Activated naive CD8-positive, alpha-beta T cell treated with anti-CD3 and anti-CD28 coated beads, Interleukin-2, amount 50 U/mL, for 24 hours (primary cell): ENCODE data around the gene THOC6.

Source experiments
- ATAC-seq: fragments of 150-1000 bp; cut with Tn5 transposase; one replicate; pipeline ENCODE4 v1.10.0; 2021
- DNase-seq: peaks from one replicate; pipeline ENCODE4 v3.0.0; 2021
- H3K27ac Mint-ChIP-seq: one replicate; pipeline ENCODE4 v1.8.0; 2021; ENCODE audit warnings: mild to moderate bottlenecking, mixed read lengths
- H3K27me3 Mint-ChIP-seq: one replicate; pipeline ENCODE4 v1.8.0; 2021; ENCODE audit warnings: mixed read lengths
- H3K36me3 Mint-ChIP-seq: one replicate; pipeline ENCODE4 v1.8.0; 2021; ENCODE audit warnings: low read depth, mixed read lengths
- H3K4me1 Mint-ChIP-seq: one replicate; pipeline ENCODE4 v1.8.0; 2021; ENCODE audit warnings: mixed read lengths
- H3K4me3 Mint-ChIP-seq: one replicate; pipeline ENCODE4 v1.8.0; 2021; ENCODE audit warnings: mild to moderate bottlenecking, moderate library complexity, mixed read lengths
- H3K9me3 Mint-ChIP-seq: one replicate; pipeline ENCODE4 v1.8.0; 2021; ENCODE audit warnings: mixed read lengths

The THOC6 gene

GRCh38 chr16:3017794-3018506, 5.9 kb upstream of the THOC6 start, which contains the start of gene CLDN6:
Gene CLDN6, minus strand, starts transcription at chr16:3018183. Its CDS starts 2,162 bp downstream, at chr16:3016021.
- no peak within 1 kb of the TSS for H3K4me3 Mint-ChIP-seq
- H3K27ac Mint-ChIP-seq = no peak within 1 kb of the TSS
- peak; percentile 63 for DNase-seq

GRCh38 chr16:3019594-3020246, 4.1 kb upstream of the THOC6 start:
- ATAC-seq = no peak
- H3K27ac Mint-ChIP-seq = peak overlapping the region; percentile 75
- peak overlapping the region; percentile 85 for H3K4me3 Mint-ChIP-seq

More at GRCh38 chr16:3017794-3018506, 5.9 kb upstream of the THOC6 start, which contains the start of gene CLDN6:
- Mint-ChIP-seq H3K4me1 (peaks cover 39% of the 10 kb centered on the region), H3K9me3 (no peaks in the 10 kb centered on the region), H3K36me3 (no peaks in the 10 kb centered on the region), H3K27me3 (peaks cover 18% of the 10 kb centered on the region)
- no peak for ATAC-seq

GRCh38 chr16:3020247-3020603, 3.6 kb upstream of the THOC6 start, which contains the start of gene TNFRSF12A:
Gene TNFRSF12A, plus strand, starts transcription at chr16:3020368. Its CDS starts 30 bp downstream, at chr16:3020398.
- peak within 1 kb of the TSS; percentile 85 for H3K4me3 Mint-ChIP-seq
- no peaks in the 10 kb centered on the region for H3K9me3 Mint-ChIP-seq
- peak; percentile 76 for DNase-seq
- no peaks in the 10 kb centered on the region for H3K36me3 Mint-ChIP-seq
- ATAC-seq = no peak
- peak within 1 kb of the TSS; percentile 97 for H3K27ac Mint-ChIP-seq
- peaks cover 54% of the 10 kb centered on the region for H3K4me1 Mint-ChIP-seq
- H3K27me3 Mint-ChIP-seq = peaks cover 11% of the 10 kb centered on the region

More at GRCh38 chr16:3019594-3020246, 4.1 kb upstream of the THOC6 start:
- Mint-ChIP-seq H3K36me3 (no peaks in the 10 kb centered on the region), H3K9me3 (no peaks in the 10 kb centered on the region), H3K27me3 (peaks cover 11% of the 10 kb centered on the region), H3K4me1 (peaks cover 53% of the 10 kb centered on the region)
- DNase-seq = no peak

GRCh38 chr16:3020604-3021448, 3.0 kb upstream of the THOC6 start:
- Mint-ChIP-seq H3K36me3 (no peaks in the 10 kb centered on the region), H3K9me3 (no peaks in the 10 kb centered on the region), H3K27ac (peak overlapping the region; percentile 97), H3K27me3 (peaks cover 11% of the 10 kb centered on the region), H3K4me1 (peaks cover 55% of the 10 kb centered on the region), H3K4me3 (peak overlapping the region; percentile 85)
- ATAC-seq (no peak), DNase-seq (peak; percentile 65)

- DNase-seq (peak; percentile 90), ATAC-seq (peak; percentile 64)
- no peaks in the 10 kb centered on the region for H3K9me3 Mint-ChIP-seq
- peaks cover 10% of the 10 kb centered on the region for H3K27me3 Mint-ChIP-seq
- peak overlapping the region; percentile 97 for H3K27ac Mint-ChIP-seq
- H3K36me3 Mint-ChIP-seq = peaks cover 7% of the 10 kb centered on the region
- H3K4me1 Mint-ChIP-seq = peaks cover 55% of the 10 kb centered on the region
- H3K4me3 Mint-ChIP-seq = peak overlapping the region; percentile 85
Observed at GRCh38 chr16:3021449-3022207, 2.2 kb upstream of the THOC6 start.

- Mint-ChIP-seq H3K4me3 (peak overlapping the region; percentile 85), H3K9me3 (no peaks in the 10 kb centered on the region), H3K27ac (peak overlapping the region; percentile 97), H3K27me3 (peaks cover 10% of the 10 kb centered on the region), H3K4me1 (peaks cover 55% of the 10 kb centered on the region), H3K36me3 (peaks cover 8% of the 10 kb centered on the region)
- DNase-seq = peak; percentile 92
- ATAC-seq = peak; percentile 33
Observed at GRCh38 chr16:3022208-3022683, 1.6 kb upstream of the THOC6 start.

GRCh38 chr16:3022684-3023414, 986 bp upstream of the THOC6 start:
- DNase-seq (peak; percentile 40), ATAC-seq (no peak)
- peaks cover 56% of the 10 kb centered on the region for H3K4me1 Mint-ChIP-seq
- peak overlapping the region; percentile 85 for H3K4me3 Mint-ChIP-seq
- H3K27me3 Mint-ChIP-seq = peaks cover 10% of the 10 kb centered on the region
- peak overlapping the region; percentile 97 for H3K27ac Mint-ChIP-seq
- peaks cover 8% of the 10 kb centered on the region for H3K36me3 Mint-ChIP-seq
- H3K9me3 Mint-ChIP-seq = no peaks in the 10 kb centered on the region

GRCh38 chr16:3023415-3023668, 493 bp upstream of the THOC6 start:
- H3K4me1 Mint-ChIP-seq = peaks cover 55% of the 10 kb centered on the region
- H3K27ac Mint-ChIP-seq = peak overlapping the region; percentile 97
- peaks cover 8% of the 10 kb centered on the region for H3K27me3 Mint-ChIP-seq
- DNase-seq (no peak), ATAC-seq (no peak)
- H3K9me3 Mint-ChIP-seq = no peaks in the 10 kb centered on the region
- H3K36me3 Mint-ChIP-seq = peaks cover 8% of the 10 kb centered on the region
- peak overlapping the region; percentile 85 for H3K4me3 Mint-ChIP-seq

- Mint-ChIP-seq H3K9me3 (no peaks in the 10 kb centered on the region), H3K4me3 (peak overlapping the region; percentile 85), H3K36me3 (peaks cover 8% of the 10 kb centered on the region), H3K4me1 (peaks cover 56% of the 10 kb centered on the region), H3K27ac (no peak overlapping the region), H3K27me3 (peaks cover 16% of the 10 kb centered on the region)
- DNase-seq = no peak
- no peak for ATAC-seq
Observed at GRCh38 chr16:3025032-3026002, 1.5 kb downstream of the THOC6 start.

- H3K4me1 Mint-ChIP-seq = peaks cover 52% of the 10 kb centered on the region
- H3K4me3 Mint-ChIP-seq = no peak overlapping the region
- no peak for DNase-seq
- ATAC-seq = no peak
- no peaks in the 10 kb centered on the region for H3K9me3 Mint-ChIP-seq
- peaks cover 19% of the 10 kb centered on the region for H3K27me3 Mint-ChIP-seq
- peaks cover 8% of the 10 kb centered on the region for H3K36me3 Mint-ChIP-seq
- H3K27ac Mint-ChIP-seq = no peak overlapping the region
Observed at GRCh38 chr16:3026003-3026378, 2.2 kb downstream of the THOC6 start.

- no peak for ATAC-seq
- Mint-ChIP-seq H3K4me1 (peaks cover 44% of the 10 kb centered on the region), H3K4me3 (peak overlapping the region; percentile 20), H3K9me3 (no peaks in the 10 kb centered on the region), H3K36me3 (peaks cover 8% of the 10 kb centered on the region), H3K27ac (no peak overlapping the region), H3K27me3 (peaks cover 23% of the 10 kb centered on the region)
- no peak for DNase-seq
Observed at GRCh38 chr16:3026609-3027488, 3.0 kb downstream of the THOC6 start.

GRCh38 chr16:3027489-3027795, 3.6 kb downstream of the THOC6 start:
- Mint-ChIP-seq H3K4me3 (no peak overlapping the region), H3K4me1 (peaks cover 39% of the 10 kb centered on the region), H3K9me3 (no peaks in the 10 kb centered on the region), H3K36me3 (peaks cover 8% of the 10 kb centered on the region), H3K27me3 (peaks cover 29% of the 10 kb centered on the region), H3K27ac (no peak overlapping the region)
- ATAC-seq = no peak
- no peak for DNase-seq
